NCI-H1436 (cell line): Measurements from ENCODE around the gene FRMD3.

Experiments
- DNase-seq: peaks from one replicate; lab custom pipeline; 2025; lab: John Stamatoyannopoulos, UW

The FRMD3 gene

GRCh38 chr9:83234541-83234940, 303.7 kb downstream of the FRMD3 start:
- no peak for DNase-seq

- no peak for DNase-seq
Measured at GRCh38 chr9:83233647-83234046, 304.6 kb downstream of the FRMD3 start.

GRCh38 chr9:83231039-83231438, 307.2 kb downstream of the FRMD3 start:
- peak; percentile 13 for DNase-seq

GRCh38 chr9:83220730-83221129, 317.5 kb downstream of the FRMD3 start:
- no peak for DNase-seq

GRCh38 chr9:83219924-83220438, 318.2 kb downstream of the FRMD3 start:
- no peak for DNase-seq

GRCh38 chr9:83219154-83219923, 318.9 kb downstream of the FRMD3 start:
- DNase-seq: peak; percentile 89

GRCh38 chr9:83218411-83219090, 319.6 kb downstream of the FRMD3 start:
- DNase-seq: no peak

- no peak for DNase-seq
Measured at GRCh38 chr9:83209188-83209731, 328.9 kb downstream of the FRMD3 start.

- no peak for DNase-seq
Measured at GRCh38 chr9:83208065-83208850, 329.9 kb downstream of the FRMD3 start.

- no peak for DNase-seq
Measured at GRCh38 chr9:83204047-83204446, 334.2 kb downstream of the FRMD3 start.

- no peak for DNase-seq
Measured at GRCh38 chr9:83200531-83200930, 337.7 kb downstream of the FRMD3 start.

- no peak for DNase-seq
Measured at GRCh38 chr9:83199832-83200231, 338.4 kb downstream of the FRMD3 start.

GRCh38 chr9:83199240-83199639, 339.0 kb downstream of the FRMD3 start:
- DNase-seq: peak; percentile 43

GRCh38 chr9:83198371-83198770, 339.8 kb downstream of the FRMD3 start:
- DNase-seq: no peak

GRCh38 chr9:83197591-83197990, 340.6 kb downstream of the FRMD3 start:
- DNase-seq: no peak

- DNase-seq: no peak
Measured at GRCh38 chr9:83196946-83197345, 341.3 kb downstream of the FRMD3 start.
